GM18909 (cell line): ENCODE results near the gene EARS2.

ENCODE experiments used
- ATAC-seq: cut with Tn5 transposase; IDR thresholded peaks from one replicate; pipeline ENCODE4 v1.9.1; 2021; ENCODE audit warnings: mild to moderate bottlenecking; ENCODE audit not compliant: unreplicated experiment, poor library complexity

EARS2 gene

GRCh38 chr16:23509441-23509754 lies 47.8 kb downstream of the EARS2 start:
- ATAC-seq: no peak

- ATAC-seq: no peak
These were observed 48.3 kb downstream of the EARS2 start for GRCh38 chr16:23508589-23509440.

DNA sequence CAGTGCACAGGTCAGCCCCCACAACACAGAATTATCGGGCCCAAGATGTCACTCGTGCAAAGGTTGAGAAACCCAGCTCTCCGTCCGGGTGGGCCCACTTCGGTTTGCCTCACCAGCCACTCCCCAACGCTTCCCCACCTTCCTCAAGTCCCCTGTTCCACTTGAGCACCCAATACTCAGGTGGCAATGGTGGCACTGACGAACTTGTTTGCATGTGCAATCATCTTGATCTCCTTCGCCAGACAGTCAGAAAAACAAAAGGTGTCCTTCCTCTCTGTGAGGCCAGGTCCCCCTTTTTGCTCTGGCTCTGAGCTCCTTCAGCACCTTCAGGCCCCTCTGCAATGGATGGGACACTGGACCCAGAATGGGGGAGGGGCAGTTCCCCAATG lies 50.5 kb downstream of the EARS2 start:
- no peak for ATAC-seq

DNA sequence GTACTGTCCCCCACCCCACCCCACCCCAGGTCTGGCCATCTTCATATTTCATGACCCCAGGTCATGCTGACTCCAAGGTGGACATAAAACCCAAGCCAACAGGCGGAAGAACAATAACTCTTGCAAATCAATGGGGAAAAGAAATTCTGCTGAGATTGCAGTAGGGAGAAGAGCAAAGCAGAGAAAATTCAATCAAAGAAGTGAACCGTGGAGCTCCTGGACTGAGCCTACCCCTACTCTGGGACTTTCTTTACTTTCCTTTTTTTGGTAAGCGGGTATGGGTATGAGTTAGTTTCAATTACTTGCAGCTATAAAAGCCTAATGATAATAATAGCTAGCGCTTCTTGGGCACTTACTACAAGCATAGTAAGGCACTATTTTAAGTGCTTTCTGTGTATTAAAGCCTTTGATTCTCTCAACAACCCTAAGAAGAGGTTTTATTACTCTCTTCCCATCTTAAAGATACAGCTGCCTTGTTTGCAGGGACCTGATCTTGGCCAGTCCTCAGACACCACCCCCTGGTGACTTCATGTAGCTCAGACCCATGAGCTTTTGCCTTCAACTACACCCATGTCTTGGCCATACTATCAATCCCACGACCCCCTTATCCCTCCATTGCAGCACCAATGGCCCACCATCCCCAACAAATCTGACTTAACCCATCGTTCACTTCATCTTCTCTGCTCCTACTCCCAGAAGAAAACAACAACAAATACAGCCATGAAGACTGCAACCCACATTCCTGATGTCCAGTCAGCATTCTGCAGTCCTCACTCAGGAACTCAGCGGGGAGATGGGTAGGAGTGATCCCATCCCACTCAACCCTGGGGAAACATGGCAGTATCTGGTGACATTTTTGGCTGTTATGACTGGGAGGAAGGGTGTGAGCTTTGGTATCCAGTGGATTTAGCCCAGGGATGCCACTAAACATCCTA lies 51.2 kb downstream of the EARS2 start:
- no peak for ATAC-seq

DNA sequence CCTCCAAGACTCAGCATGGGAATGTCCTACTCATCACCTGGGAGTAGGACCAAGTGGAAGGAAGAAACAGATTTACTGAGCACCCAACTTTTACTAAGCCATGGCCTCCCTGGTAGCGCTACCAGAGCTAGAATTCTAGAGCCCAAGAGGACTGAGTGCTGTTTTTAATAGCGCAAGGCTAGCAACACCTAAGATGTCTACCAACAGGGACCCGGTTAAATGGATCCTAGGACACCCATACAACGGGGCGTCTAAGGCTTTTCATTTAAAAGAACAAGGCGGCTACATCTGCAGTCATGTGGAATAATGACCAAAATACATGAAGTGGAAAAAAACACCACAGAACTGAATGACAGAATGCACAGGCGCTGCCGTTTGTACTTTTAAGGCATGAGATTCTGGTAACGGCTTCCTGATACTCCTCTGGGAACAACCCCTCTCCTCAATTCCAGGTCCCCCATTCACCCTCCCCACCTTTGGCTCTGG lies 51.9 kb downstream of the EARS2 start:
- ATAC-seq: peak; percentile 2

- peak; percentile 75 for ATAC-seq
These were observed 52.5 kb downstream of the EARS2 start for GRCh38 chr16:23504453-23505179.

DNA sequence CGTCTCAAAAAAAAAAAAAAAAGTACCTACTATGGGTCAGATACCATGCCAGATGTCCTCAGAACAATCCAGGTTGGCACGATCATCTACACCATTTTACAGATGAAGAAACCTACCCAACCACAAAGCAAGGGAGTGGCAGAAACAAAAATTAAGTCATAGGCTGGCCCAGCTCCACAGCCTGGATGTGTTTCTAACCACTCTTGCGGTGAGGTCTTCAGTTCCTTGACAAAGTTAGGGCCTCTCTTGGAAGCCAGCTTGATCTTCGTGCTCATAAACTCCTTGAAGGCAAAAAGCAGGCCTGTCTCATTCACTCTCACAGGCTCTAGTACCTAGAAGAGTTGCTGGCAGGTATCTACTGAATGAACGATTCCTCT lies 53.1 kb downstream of the EARS2 start:
- no peak for ATAC-seq

GRCh38 chr16:23502466-23502865 lies 54.7 kb downstream of the EARS2 start:
- no peak for ATAC-seq

DNA sequence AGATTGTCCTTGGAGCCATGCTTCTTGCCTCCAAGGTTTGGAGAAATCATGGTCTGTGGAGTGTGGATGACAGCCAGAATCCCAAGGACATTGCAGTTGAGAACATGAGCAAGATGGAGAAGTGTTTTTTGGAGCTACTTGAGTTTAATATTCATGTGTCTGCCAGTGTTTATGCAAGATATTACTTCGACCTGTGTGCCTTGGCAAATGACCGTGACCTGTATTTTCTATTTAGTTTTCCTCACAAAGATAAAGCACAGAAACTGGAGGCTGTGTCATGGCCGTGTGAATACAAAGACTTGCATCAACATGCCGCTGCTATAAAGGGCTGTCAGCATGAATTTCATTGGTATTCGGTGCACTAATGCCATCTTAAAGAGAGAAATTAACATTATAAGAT lies 55.9 kb downstream of the EARS2 start:
- no peak for ATAC-seq

DNA sequence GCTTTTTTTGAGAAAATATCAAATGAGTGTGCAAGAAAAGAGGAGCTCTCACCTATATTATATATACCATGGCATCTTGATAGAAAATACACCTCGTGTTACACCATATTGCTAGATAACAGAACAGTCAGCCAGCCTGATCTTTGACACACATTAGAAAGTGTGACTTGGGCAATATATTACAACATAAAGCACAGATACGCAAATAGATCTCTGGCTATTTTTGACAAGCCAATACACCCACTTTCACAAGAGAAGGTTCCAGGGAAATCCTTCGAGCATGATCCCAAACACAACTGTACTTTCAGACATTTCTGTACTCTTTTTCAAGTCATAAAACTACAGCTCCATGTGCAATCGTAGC lies 56.3 kb downstream of the EARS2 start:
- ATAC-seq: no peak

- ATAC-seq: no peak
These were observed 56.8 kb downstream of the EARS2 start for GRCh38 chr16:23500212-23500861.

DNA sequence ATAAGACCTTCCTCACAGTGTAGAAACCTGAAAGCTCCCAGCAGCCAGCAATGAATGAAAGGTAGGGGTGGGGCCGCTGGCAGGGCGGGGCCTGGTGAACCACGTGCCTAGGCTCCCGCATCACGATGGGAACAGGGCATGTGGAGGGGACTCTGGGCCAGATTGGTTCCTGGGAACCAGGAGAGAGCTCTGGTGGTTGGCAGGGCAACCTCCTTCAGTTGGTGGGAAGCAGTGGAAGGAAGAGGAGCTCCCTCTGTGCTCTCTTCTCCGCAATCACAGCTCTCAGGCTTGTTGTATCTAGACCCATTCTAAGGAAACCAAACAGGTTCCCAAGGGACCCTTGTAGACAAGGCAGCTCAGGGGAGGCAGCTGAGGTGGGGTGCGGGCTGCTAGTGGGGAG lies 57.3 kb downstream of the EARS2 start:
- no peak for ATAC-seq

DNA sequence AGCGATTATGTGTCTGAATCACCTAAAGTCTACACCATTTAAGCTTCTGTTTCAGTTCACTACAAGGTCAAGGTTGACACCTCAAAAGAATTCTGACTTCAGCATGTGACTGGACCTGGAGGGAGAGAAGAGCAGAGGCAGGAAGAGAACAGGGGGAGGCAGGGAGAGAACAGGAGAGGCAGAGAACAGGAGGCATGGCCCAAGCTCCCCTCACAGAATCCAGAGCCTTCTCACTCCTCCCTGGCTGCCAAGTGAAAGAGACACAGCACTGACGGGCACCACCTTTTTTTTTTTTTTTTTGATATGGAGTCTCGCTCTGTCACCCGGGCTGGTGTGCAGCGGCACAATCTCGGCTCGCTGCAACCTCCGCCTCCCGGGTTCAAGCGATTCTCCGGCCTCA lies 58.3 kb downstream of the EARS2 start:
- ATAC-seq: no peak

DNA sequence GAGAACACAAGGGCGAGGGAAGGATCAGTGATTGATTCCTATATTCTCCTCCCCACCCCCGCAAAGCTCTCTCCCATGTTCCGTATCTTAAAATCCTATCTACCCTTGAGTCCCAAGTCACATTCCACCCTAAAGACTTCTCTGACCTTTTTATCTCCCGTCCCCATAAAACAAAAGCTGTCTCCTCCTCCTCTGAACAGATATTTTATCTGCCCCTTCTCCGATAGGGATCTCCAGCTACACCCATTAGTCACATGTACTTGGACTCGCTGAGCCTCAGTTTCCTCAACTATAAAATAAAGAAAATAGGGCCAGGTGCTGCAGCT lies 59.6 kb downstream of the EARS2 start:
- ATAC-seq: no peak

GRCh38 chr16:23496821-23497542 lies 60.2 kb downstream of the EARS2 start:
- no peak for ATAC-seq

DNA sequence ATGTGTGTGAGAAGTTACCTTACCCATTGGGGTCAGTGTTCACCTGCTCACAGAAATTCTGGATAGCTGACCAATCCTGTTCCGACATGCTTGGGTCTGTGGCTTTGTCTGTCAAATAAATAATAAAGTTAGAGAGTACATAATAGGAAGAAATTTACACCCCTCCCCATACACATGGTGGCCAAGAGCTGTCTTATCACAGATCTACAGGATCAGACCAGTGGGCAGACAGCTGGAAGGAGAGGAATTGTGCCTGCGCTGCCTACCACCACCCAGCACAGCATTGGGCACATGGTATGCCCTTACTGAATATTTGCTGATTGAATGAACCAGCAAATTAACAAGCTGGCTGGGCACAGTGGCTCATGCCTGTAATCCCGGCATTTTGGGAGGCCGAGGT lies 61.5 kb downstream of the EARS2 start:
- no peak for ATAC-seq

DNA sequence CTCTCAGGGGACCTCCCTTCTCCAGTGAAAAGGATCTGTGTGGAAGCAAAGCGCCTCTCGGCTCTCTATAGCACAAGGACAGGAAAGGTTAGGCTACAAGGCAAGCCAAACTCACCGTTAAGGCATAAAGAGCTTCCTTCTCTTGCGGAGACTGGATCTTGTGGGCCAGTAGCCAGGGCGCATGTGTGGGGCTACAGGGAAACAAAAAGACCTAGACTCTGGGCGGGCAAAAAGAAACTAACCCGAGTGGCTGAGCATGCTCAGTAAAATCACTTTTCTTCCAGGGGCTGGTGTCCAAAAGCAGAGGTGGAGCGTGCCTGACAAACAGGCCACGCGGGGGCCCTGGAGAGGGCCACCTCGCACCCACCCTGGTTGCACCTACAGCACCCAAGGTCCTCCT lies 63.0 kb downstream of the EARS2 start:
- no peak for ATAC-seq

DNA sequence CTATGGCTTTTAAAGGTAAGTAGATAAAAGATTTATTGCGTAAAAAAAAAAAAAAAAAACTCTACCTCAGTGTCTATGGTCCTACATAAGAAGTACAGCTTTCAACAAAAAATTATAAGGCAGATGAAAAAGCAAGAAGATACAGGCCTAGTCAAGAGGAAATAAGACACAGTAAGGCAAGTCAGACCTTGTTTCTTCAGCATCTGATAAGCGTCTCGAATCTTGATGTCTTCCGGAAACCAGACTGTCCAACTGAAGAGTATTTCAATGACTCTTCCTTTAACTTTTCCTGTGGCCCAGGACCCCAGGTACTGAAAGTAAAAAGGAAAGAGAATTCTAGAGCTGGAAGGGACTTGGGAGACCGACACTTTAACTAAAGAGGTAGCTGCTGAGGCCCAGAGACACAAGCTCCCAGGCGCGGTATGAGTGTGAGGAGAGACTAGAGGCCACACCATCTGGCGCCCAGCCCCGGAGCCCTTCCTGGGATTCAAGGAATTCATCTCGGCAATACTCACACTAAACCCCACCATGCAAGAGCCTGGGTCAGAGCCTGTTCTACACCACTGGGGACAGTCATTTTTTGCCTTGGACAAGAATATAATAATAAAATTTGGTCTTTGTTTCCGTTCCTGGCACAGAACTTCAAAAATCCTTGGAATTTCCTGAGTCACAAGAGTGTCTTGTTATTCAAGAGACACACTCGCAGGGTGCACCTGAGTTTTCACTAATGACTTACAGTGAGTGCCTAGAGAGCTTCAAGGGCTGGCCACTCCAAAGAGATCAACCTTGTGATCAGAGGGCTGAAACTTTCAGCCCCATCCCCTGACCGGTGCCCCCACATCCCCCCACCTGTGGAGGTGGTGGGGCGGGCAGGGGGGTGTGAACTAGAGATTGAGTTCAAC lies 65.4 kb downstream of the EARS2 start:
- no peak for ATAC-seq

DNA sequence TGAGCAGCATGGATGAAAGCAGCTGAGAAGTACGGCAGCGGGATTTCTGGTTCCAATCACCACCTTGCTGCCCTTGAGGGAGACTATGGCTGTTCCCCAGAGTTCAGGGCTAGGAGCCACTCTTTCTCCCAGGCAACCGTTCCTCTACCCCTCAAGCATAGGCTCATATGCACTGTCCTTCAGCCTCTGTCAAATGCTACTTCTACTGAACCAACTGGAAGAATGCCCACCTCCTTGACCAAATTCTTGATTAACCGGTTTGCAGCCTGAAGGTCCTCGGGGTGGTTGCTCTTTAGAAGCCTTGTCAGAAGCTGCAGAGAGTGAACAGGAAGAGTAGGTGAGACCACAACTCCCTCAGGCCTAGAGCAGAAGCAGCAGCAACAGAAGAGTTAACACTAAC lies 70.7 kb downstream of the EARS2 start:
- ATAC-seq: no peak
